Uterus (tissue), 4 donors: Measurements from ENCODE around the gene LDHAL6A. TPM values are rescaled to one million over a fixed set of nuclear protein-coding genes. Genes with fewer than 3 reads are reported as not detected.

Source experiments
- DNase-seq, 2 donors: peaks; one replicate each; pipeline ENCODE4 v3.0.0-alpha.2; 2019 to 2020
- H3K27ac ChIP-seq, 2 donors: fragments of 200-600 bp; sonication (generic); 1 replicate in 1 of 2; 2 replicates in 1 of 2; pipeline ENCODE4 v1.5.1; 2016 to 2018
- H3K27me3 ChIP-seq, 2 donors: fragments of 200-600 bp; sonication (generic); one replicate each; pipeline ENCODE4 v1.5.1; 2018 to 2019; ENCODE audit warnings: control low read depth in 1 of 2
- H3K36me3 ChIP-seq, 2 donors: fragments of 200-600 bp; sonication (generic); one replicate each; pipeline ENCODE4 v1.5.1; 2019; ENCODE audit warnings: control low read depth in 1 of 2
- H3K4me1 ChIP-seq, 2 donors: fragments of 200-600 bp; sonication (generic); one replicate each; pipeline ENCODE4 v1.5.1; 2018 to 2019; ENCODE audit warnings: control low read depth in 1 of 2
- H3K4me3 ChIP-seq, 2 donors: fragments of 200-600 bp; sonication (generic); 1 replicate in 1 of 2; 2 replicates in 1 of 2; pipeline ENCODE4 v1.5.1; 2018 to 2019; ENCODE audit warnings: mild to moderate bottlenecking in 1 of 2
- H3K9me3 ChIP-seq, 2 donors: fragments of 200-600 bp; sonication (generic); one replicate each; pipeline ENCODE4 v1.5.1; 2019; ENCODE audit warnings: control low read depth in 1 of 2
- POLR2A ChIP-seq, 2 donors: fragments of 450-650 bp; IDR thresholded peaks; one replicate each; pipeline ENCODE4 v1.6.1; 2016; ENCODE audit warnings: antibody characterized with exemption in 2 of 2, mild to moderate bottlenecking in 1 of 2, moderate library complexity in 1 of 2
- intact Hi-C: fragments of 100-400 bp; cut with DNase I; formaldehyde crosslinking; loops from one replicate; pipeline ENCODE4 v1.15.1; 2023; ENCODE audit warnings: low total_unique reads
- total RNA-seq, 4 donors: library from RNA; depleted of rRNA in 3 of 4; stranded (reverse); fragments of >200 nt in 3 of 4; gene quantifications; one replicate each; pipeline versions ENCODE4 v1.1.0 to v1.2.4, GENCODE V29; 2014 to 2023
- TF ChIP-seq, protein P1 (sequence below), 4 experiments: fragments of 200-600 bp in 2 of 4; fragments of 450-650 bp in 2 of 4; sonication (generic) in 2 of 4; IDR thresholded peaks; one replicate each; pipeline ENCODE4 v1.5.1; 2016 to 2019; ENCODE audit warnings: antibody characterized with exemption in 4 of 4, mild to moderate bottlenecking in 2 of 4, moderate library complexity in 1 of 4
- donor health status: DM: yes; HTN: yes; CAD: no.

LDHAL6A gene
- total RNA-seq, 4 donors from 2014 or later = 0.24 to 0.28 TPM; not detected in 2

GRCh38 chr11:18420067-18420466 lies 35.6 kb upstream of the LDHAL6A start:
- Histone ChIP-seq H3K36me3 (no peaks in the 10 kb centered on the region), H3K9me3 (no peaks in the 10 kb centered on the region), H3K27me3 (no peaks in the 10 kb centered on the region), H3K4me3 (no peak overlapping the region), H3K27ac (no peak overlapping the region), H3K4me1 (no peaks in the 10 kb centered on the region)
- intact Hi-C loops = no loop called here
- DNase-seq = no peak
- TF ChIP-seq, protein P1, sequence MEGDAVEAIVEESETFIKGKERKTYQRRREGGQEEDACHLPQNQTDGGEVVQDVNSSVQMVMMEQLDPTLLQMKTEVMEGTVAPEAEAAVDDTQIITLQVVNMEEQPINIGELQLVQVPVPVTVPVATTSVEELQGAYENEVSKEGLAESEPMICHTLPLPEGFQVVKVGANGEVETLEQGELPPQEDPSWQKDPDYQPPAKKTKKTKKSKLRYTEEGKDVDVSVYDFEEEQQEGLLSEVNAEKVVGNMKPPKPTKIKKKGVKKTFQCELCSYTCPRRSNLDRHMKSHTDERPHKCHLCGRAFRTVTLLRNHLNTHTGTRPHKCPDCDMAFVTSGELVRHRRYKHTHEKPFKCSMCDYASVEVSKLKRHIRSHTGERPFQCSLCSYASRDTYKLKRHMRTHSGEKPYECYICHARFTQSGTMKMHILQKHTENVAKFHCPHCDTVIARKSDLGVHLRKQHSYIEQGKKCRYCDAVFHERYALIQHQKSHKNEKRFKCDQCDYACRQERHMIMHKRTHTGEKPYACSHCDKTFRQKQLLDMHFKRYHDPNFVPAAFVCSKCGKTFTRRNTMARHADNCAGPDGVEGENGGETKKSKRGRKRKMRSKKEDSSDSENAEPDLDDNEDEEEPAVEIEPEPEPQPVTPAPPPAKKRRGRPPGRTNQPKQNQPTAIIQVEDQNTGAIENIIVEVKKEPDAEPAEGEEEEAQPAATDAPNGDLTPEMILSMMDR (IDR thresholded peaks at IDR 0.05) = no peak
- no peak for TF ChIP-seq POLR2A (IDR thresholded peaks at IDR 0.05)

- TF ChIP-seq, protein P1 (IDR thresholded peaks at IDR 0.05) = no peak
- no peak for TF ChIP-seq POLR2A (IDR thresholded peaks at IDR 0.05)
- Histone ChIP-seq H3K27ac (no peak overlapping the region), H3K9me3 (no peaks in the 10 kb centered on the region), H3K27me3 (no peaks in the 10 kb centered on the region), H3K4me3 (no peak overlapping the region), H3K4me1 (no peaks in the 10 kb centered on the region), H3K36me3 (no peaks in the 10 kb centered on the region)
- DNase-seq = no peak
- intact Hi-C loops = no loop called here
Observed at GRCh38 chr11:18427240-18427639, 28.4 kb upstream of the LDHAL6A start.

GRCh38 chr11:18429332-18429731 lies 26.3 kb upstream of the LDHAL6A start:
- DNase-seq = no peak
- Histone ChIP-seq H3K4me3 (no peak overlapping the region), H3K27me3 (no peaks in the 10 kb centered on the region), H3K9me3 (no peaks in the 10 kb centered on the region), H3K27ac (no peak overlapping the region), H3K36me3 (no peaks in the 10 kb centered on the region), H3K4me1 (no peaks in the 10 kb centered on the region)
- intact Hi-C loops = no loop called here
- TF ChIP-seq, protein P1 (IDR thresholded peaks at IDR 0.05) = no peak
- TF ChIP-seq POLR2A (IDR thresholded peaks at IDR 0.05) = no peak

- Histone ChIP-seq H3K27me3 (no peaks in the 10 kb centered on the region), H3K36me3 (no peaks in the 10 kb centered on the region), H3K4me1 (no peaks in the 10 kb centered on the region), H3K27ac (no peak overlapping the region), H3K9me3 (no peaks in the 10 kb centered on the region), H3K4me3 (no peak overlapping the region)
- intact Hi-C loops = no loop called here
- DNase-seq = no peak
- TF ChIP-seq POLR2A (IDR thresholded peaks at IDR 0.05) = no peak
- TF ChIP-seq, protein P1 (IDR thresholded peaks at IDR 0.05) = no peak
Observed at GRCh38 chr11:18438691-18439090, 17.0 kb upstream of the LDHAL6A start.

DNA sequence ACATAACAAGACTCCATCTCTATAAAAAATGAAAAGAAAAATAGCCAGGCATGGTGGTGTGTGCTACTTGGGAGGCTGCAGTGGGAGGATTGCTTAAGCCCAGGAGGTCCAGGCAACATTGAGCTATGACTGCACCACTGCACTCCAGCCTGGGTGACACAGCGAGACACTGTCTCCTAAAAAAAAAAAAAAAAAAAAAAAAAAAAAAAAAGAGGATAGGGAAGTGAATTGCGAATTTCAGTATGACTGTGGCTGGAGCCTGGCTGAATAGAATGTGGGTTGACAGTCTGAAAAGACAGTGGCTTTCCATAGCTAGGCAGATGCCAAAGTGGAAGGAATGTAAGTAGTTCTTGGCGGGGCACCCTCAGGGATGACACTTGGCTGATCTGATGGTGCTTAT lies 6.4 kb upstream of the LDHAL6A start:
- Histone ChIP-seq H3K27me3 (no peaks in the 10 kb centered on the region), H3K4me3 (no peak overlapping the region), H3K9me3 (no peaks in the 10 kb centered on the region), H3K36me3 (no peaks in the 10 kb centered on the region), H3K4me1 (no peaks in the 10 kb centered on the region), H3K27ac (no peak overlapping the region)
- intact Hi-C loops = no loop called here
- no peak for TF ChIP-seq POLR2A (IDR thresholded peaks at IDR 0.05)
- TF ChIP-seq, protein P1 (IDR thresholded peaks at IDR 0.05) = no peak
- no peak for DNase-seq
